HepG2 (cell line): Measurements from ENCODE around the gene CDH13. TPM values are rescaled to one million over a fixed set of nuclear protein-coding genes. Genes with fewer than 3 reads are reported as not detected.

Experiments
- ATAC-seq: fragments of 200-7000 bp; cut with Tn5 transposase; 3 replicates; pipeline ENCODE4 v1.9.1; 2020; ENCODE audit warnings: mild to moderate bottlenecking, moderate library complexity
- BruUV-seq: library from RNA; stranded (reverse); fragments of 400-500 nt; replicated peaks from 2 replicates; lab custom pipeline; 2021; lab: Mats Ljungman, UMichigan
- CTCF ChIA-PET: fragments of 300-600 bp; formaldehyde crosslinking; extraction: SDS; loops from one replicate; lab custom pipeline; 2021; ENCODE audit warnings: low total read pairs, inconsistent platforms, low intra/inter-chr PET ratio; lab: Yijun Ruan, JAX
- POLR2A ChIA-PET: fragments of 350-600 bp; sonication (Branson Sonifier 250); formaldehyde crosslinking; loops from one replicate; lab custom pipeline; 2020; ENCODE audit warnings: antibody characterized with exemption, inconsistent platforms; lab: Yijun Ruan, JAX
- DNase-seq: peaks from one replicate; pipeline ENCODE4 v3.0.0-alpha.2; 2015; ENCODE audit warnings: low spot score
- FAIRE-seq: peaks from 3 replicates; lab custom pipeline; 2011; peaks lifted over from hg19 to GRCh38; lab: Jason Lieb, UNC
- H2AFZ ChIP-seq: one replicate; pipeline ENCODE4 v1.6.1; 2011; ENCODE audit warnings: low read length, inconsistent platforms
- H3K27ac ChIP-seq: fragments of 300-600 bp; 3 replicates; pipeline ENCODE4 v1.8.0; 2011; ENCODE audit warnings: mixed run types, mild to moderate bottlenecking, mixed read lengths, low read length, inconsistent platforms; ENCODE audit not compliant: insufficient read depth; ENCODE audit errors: extremely low read length
- H3K27me3 ChIP-seq, 2 experiments: fragments of 200-600 bp in 1 of 2; 2 replicates in 1 of 2; 3 replicates in 1 of 2; pipeline versions ENCODE4 v1.6.0 to v1.8.0; 2011; ENCODE audit warnings: low read length in 2 of 2, mild to moderate bottlenecking in 2 of 2, moderate library complexity in 2 of 2, inconsistent platforms in 1 of 2; ENCODE audit not compliant: insufficient read depth in 2 of 2, control insufficient read depth in 1 of 2
- H3K36me3 ChIP-seq, 2 experiments: fragments of 200-600 bp in 1 of 2; replicated peaks in 1 of 2; 2 replicates in 1 of 2; 3 replicates in 1 of 2; pipeline versions ENCODE4 v1.5.1 to v1.8.0; 2011; ENCODE audit warnings: low read length in 2 of 2, inconsistent platforms in 1 of 2; ENCODE audit not compliant: insufficient read depth in 2 of 2, control insufficient read depth in 1 of 2
- H3K4me1 ChIP-seq: 2 replicates; pipeline ENCODE4 v1.5.1; 2012; ENCODE audit warnings: low read length, inconsistent platforms; ENCODE audit not compliant: insufficient read depth
- H3K4me2 ChIP-seq: 2 replicates; pipeline ENCODE4 v1.6.0; 2011; ENCODE audit warnings: low read depth, low read length, inconsistent platforms
- H3K4me3 ChIP-seq, 3 experiments: fragments of 200-600 bp in 1 of 3; sonication (generic), shearing (Covaris generic) in 1 of 3; replicated peaks in 1 of 3; 2 replicates each; pipeline ENCODE4 v1.5.1; 2011 to 2016; ENCODE audit warnings: low read length in 3 of 3, inconsistent platforms in 2 of 3, low read depth in 2 of 3, mild to moderate bottlenecking in 2 of 3, control low read depth in 1 of 3, mixed read lengths in 1 of 3; ENCODE audit not compliant: insufficient read depth in 1 of 3
- H3K79me2 ChIP-seq: one replicate; pipeline ENCODE4 v1.6.1; 2011; ENCODE audit warnings: low read length, inconsistent platforms; ENCODE audit not compliant: insufficient read depth
- H3K9ac ChIP-seq: 2 replicates; pipeline ENCODE4 v1.6.0; 2011; ENCODE audit warnings: mild to moderate bottlenecking, low read depth, low read length, inconsistent platforms; ENCODE audit not compliant: insufficient read depth
- H3K9me3 ChIP-seq: 2 replicates; pipeline ENCODE4 v1.5.1; 2012; ENCODE audit warnings: mild to moderate bottlenecking, low read length
- H4K20me1 ChIP-seq: 2 replicates; pipeline ENCODE4 v1.6.0; 2011; ENCODE audit warnings: inconsistent platforms, mild to moderate bottlenecking, low read length, moderate library complexity; ENCODE audit not compliant: insufficient read depth
- DNMT3B ChIP-seq: conservative IDR thresholded peaks from 2 replicates; pipeline ENCODE4 v1.6.1; 2016; ENCODE audit warnings: missing biosample characterization, control low read depth
- FOXO1 ChIP-seq: sonication (generic); formaldehyde crosslinking; IDR thresholded peaks from 2 replicates; pipeline ENCODE4 v1.4.0; 2020; ENCODE audit warnings: missing genetic modification reagents
- GABPB1 ChIP-seq: IDR thresholded peaks from 2 replicates; pipeline ENCODE4 v1.6.1; 2016; ENCODE audit warnings: mild to moderate bottlenecking, missing genetic modification reagents, moderate library complexity, missing compliant biosample characterization
- IKZF4 ChIP-seq: sonication (generic); formaldehyde crosslinking; IDR thresholded peaks from 2 replicates; pipeline ENCODE4 v1.5.1; 2020; ENCODE audit warnings: borderline replicate concordance, mild to moderate bottlenecking, low read depth, missing genetic modification reagents; ENCODE audit errors: not compliant biosample characterization
- MAFG ChIP-seq: sonication (generic); formaldehyde crosslinking; IDR thresholded peaks from 2 replicates; pipeline ENCODE4 v1.5.1; 2020; ENCODE audit warnings: mild to moderate bottlenecking, missing genetic modification reagents
- SRSF4 ChIP-seq: fragments of 200-400 bp; formaldehyde crosslinking; IDR thresholded peaks from one replicate; pipeline ENCODE4 v1.6.1; 2018; ENCODE audit warnings: mild to moderate bottlenecking, low read depth, low read length, moderate library complexity; ENCODE audit not compliant: poor library complexity, severe bottlenecking
- ZBTB21 ChIP-seq: sonication (generic); formaldehyde crosslinking; IDR thresholded peaks from 2 replicates; pipeline ENCODE4 v1.4.0; 2020; ENCODE audit warnings: missing genetic modification reagents
- ZFP82 ChIP-seq: sonication (generic); formaldehyde crosslinking; IDR thresholded peaks from 2 replicates; pipeline ENCODE4 v1.5.1; 2020; ENCODE audit warnings: mild to moderate bottlenecking, missing genetic modification reagents, borderline replicate concordance
- ZNF3 ChIP-seq: IDR thresholded peaks from 2 replicates; pipeline ENCODE4 v1.7.0; 2017; ENCODE audit warnings: inconsistent platforms
- ZNF484 ChIP-seq: sonication (generic); formaldehyde crosslinking; IDR thresholded peaks from 2 replicates; pipeline ENCODE4 v1.5.1; 2020; ENCODE audit warnings: mild to moderate bottlenecking, low read depth, missing genetic modification reagents, borderline replicate concordance
- ZNF652 ChIP-seq: IDR thresholded peaks from 2 replicates; pipeline ENCODE4 v1.6.1; 2016; ENCODE audit warnings: low read depth, borderline replicate concordance
- ZNF761 ChIP-seq: sonication (generic); formaldehyde crosslinking; conservative IDR thresholded peaks from 2 replicates; pipeline ENCODE4 v1.4.0; 2020; ENCODE audit warnings: mild to moderate bottlenecking, missing genetic modification reagents
- ZNF772 ChIP-seq: sonication (generic); formaldehyde crosslinking; IDR thresholded peaks from 2 replicates; pipeline ENCODE4 v1.5.0; 2020; ENCODE audit warnings: mild to moderate bottlenecking, missing genetic modification reagents
- WGBS: methylation state at CpG from one replicate; pipeline ENCODE4 v1.1.6; 2017; ENCODE audit warnings: low lambda C conversion rate; 5-methylcytosine and 5-hydroxymethylcytosine counted together
- in situ Hi-C: cut with HindIII; loops from 2 replicates; pipeline ENCODE4 v1.10.0; 2017; ENCODE audit warnings: low pct_unique_long_range_greater_than_20kb; ENCODE audit not compliant: extremely low pct_ligation_motif_present
- intact Hi-C: fragments of 100-400 bp; cut with micrococcal nuclease; formaldehyde crosslinking; loops from one replicate; pipeline ENCODE4 v1.10.0; 2022; ENCODE audit not compliant: unreplicated experiment
- polyA plus RNA-seq, 8 experiments: library from polyadenylated mRNA; depleted of rRNA in 3 of 8; stranded (reverse) in 7 of 8; unstranded in 1 of 8; fragments of >200 nt; fragmentation: Illumina TruSeq in 4 of 8; extraction: Trizol in 4 of 8; gene quantifications; 2 replicates each; pipeline versions ENCODE4 v1.2.1 to v1.2.3, GENCODE V29; 2011 to 2016; ENCODE audit warnings: low read depth in 4 of 8, missing spikeins in 1 of 8, mixed read lengths in 1 of 8; ENCODE audit not compliant: insufficient read depth in 1 of 8
- total RNA-seq, 5 experiments: library from RNA; depleted of rRNA; stranded (reverse); fragments of >200 nt; fragmentation: Illumina TruSeq; extraction: Trizol; gene quantifications; 2 replicates each; pipeline ENCODE4 v1.2.3, GENCODE V29; 2016; ENCODE audit warnings: low read depth in 1 of 5
- TF ChIP-seq, protein P1 (sequence below): sonication (generic); formaldehyde crosslinking; conservative IDR thresholded peaks from 2 replicates; pipeline ENCODE4 v1.4.0; 2020; ENCODE audit warnings: missing genetic modification reagents

The CDH13 gene
- total and polyA plus RNA-seq, 2 of the 13 experiments (the other 11 are each of a cell fraction or from before 2014, with no cell fraction given), result not detected

DNA sequence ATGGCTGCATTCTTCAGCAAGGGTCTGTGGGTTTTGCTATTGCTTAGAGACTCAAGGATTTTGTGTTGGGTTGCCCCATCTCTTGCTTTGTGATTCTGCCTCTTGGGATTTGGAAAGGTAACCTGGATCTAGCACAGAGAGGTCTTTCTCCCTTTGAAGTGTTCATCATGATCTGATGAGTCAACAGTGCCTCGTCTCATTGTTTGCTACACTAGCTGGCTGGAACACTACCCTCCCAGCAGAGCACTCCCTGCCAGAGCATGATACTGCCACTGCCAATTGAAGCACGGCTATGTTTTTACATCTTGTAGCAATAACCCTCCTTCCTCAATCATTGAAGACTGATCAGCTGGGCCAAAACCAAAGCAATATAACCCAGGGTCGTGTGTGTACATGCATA lies 361.0 kb downstream of the CDH13 start:
- POLR2A ChIA-PET, result no interaction called here
- intact Hi-C loops, result no loop called here
- Histone ChIP-seq H4K20me1 (no peaks in the 10 kb centered on the region), H3K9me3 (peaks cover 65% of the 10 kb centered on the region), H3K27ac (no peak overlapping the region), H3K4me2 (no peak overlapping the region), H3K4me3 (no peak overlapping the region), H3K36me3 (no peaks in the 10 kb centered on the region), H2AFZ (no peak overlapping the region), H3K79me2 (no peaks in the 10 kb centered on the region), H3K4me1 (no peaks in the 10 kb centered on the region), H3K9ac (no peak overlapping the region), H3K27me3 (no peaks in the 10 kb centered on the region)
- in situ Hi-C loops, result no loop called here
- TF ChIP-seq GABPB1 (CRISPR knock-in tag) (no peak), IKZF4 (CRISPR knock-in tag) (no peak), DNMT3B (CRISPR knock-in tag) (no peak), MAFG (CRISPR knock-in tag) (no peak), ZNF3 (no peak), ZNF761 (CRISPR knock-in tag) (no peak), ZNF652 (CRISPR knock-in tag) (no peak), ZBTB21 (CRISPR knock-in tag) (no peak), ZFP82 (CRISPR knock-in tag) (no peak), ZNF484 (no peak), FOXO1 (no peak), ZNF772 (CRISPR knock-in tag) (no peak), SRSF4 (no peak)
- TF ChIP-seq, protein P1, sequence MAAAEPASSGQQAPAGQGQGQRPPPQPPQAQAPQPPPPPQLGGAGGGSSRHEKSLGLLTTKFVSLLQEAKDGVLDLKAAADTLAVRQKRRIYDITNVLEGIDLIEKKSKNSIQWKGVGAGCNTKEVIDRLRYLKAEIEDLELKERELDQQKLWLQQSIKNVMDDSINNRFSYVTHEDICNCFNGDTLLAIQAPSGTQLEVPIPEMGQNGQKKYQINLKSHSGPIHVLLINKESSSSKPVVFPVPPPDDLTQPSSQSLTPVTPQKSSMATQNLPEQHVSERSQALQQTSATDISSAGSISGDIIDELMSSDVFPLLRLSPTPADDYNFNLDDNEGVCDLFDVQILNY (CRISPR knock-in tag), result no peak
- BruUV-seq, result no TSS peak
- FAIRE-seq (no peak), ATAC-seq (no peak), DNase-seq (no peak)
- CTCF ChIA-PET, result no interaction called here
- 28% methylated on average over 3 of the region's 3 CpGs for WGBS
